CD4-positive, alpha-beta memory T cell (primary cell): ENCODE data around the gene AGBL1. TPM values are rescaled to one million over a fixed set of nuclear protein-coding genes. Genes with fewer than 3 reads are reported as not detected.

ENCODE experiments used
- CTCF ChIA-PET: fragments of 350-600 bp; sonication (Branson Sonifier 250); formaldehyde crosslinking; loops from one replicate; lab custom pipeline; 2021; ENCODE audit warnings: inconsistent platforms; ENCODE audit not compliant: partially characterized antibody; lab: Charles Lee
- POLR2A ChIA-PET: fragments of 350-600 bp; sonication (Branson Sonifier 250); formaldehyde crosslinking; loops from one replicate; lab custom pipeline; 2021; ENCODE audit not compliant: partially characterized antibody; lab: Charles Lee
- DNase-seq, 5 donors: peaks; one replicate each; pipeline versions ENCODE4 v3.0.0 to v3.0.0-alpha.2; 2020 to 2022; ENCODE audit warnings: mixed read lengths in 1 of 5
- H3K27ac ChIP-seq: one replicate; pipeline ENCODE4 v1.7.0; 2013; ENCODE audit warnings: low read depth, low read length
- H3K27me3 ChIP-seq: 2 replicates; pipeline ENCODE4 v1.7.0; 2013; ENCODE audit warnings: mild to moderate bottlenecking, low read length, moderate library complexity; ENCODE audit not compliant: insufficient read depth
- H3K36me3 ChIP-seq: 2 replicates; pipeline ENCODE4 v1.7.0; 2013; ENCODE audit warnings: mild to moderate bottlenecking, low read length, moderate library complexity; ENCODE audit not compliant: insufficient read depth
- H3K4me1 ChIP-seq: 2 replicates; pipeline ENCODE4 v1.7.0; 2013; ENCODE audit warnings: mild to moderate bottlenecking, low read length, moderate library complexity; ENCODE audit not compliant: insufficient read depth
- H3K4me3 ChIP-seq, 2 donors: one replicate each; pipeline ENCODE4 v1.7.0; 2013; ENCODE audit warnings: low read length in 2 of 2, mild to moderate bottlenecking in 1 of 2
- H3K9me3 ChIP-seq, 2 donors: one replicate each; pipeline ENCODE4 v1.7.0; 2013; ENCODE audit warnings: low read length in 2 of 2, control low read depth in 1 of 2; ENCODE audit not compliant: control insufficient read depth in 1 of 2
- H3K27ac Mint-ChIP-seq, 7 donors: one replicate each; pipeline ENCODE4 v1.8.0; 2020 to 2021; ENCODE audit warnings: mixed read lengths in 7 of 7, mild to moderate bottlenecking in 6 of 7, inconsistent platforms in 3 of 7, moderate library complexity in 3 of 7
- H3K27me3 Mint-ChIP-seq, 2 donors: one replicate each; pipeline ENCODE4 v1.8.0; 2020 to 2021; ENCODE audit warnings: mixed read lengths in 2 of 2
- H3K36me3 Mint-ChIP-seq, 2 donors: one replicate each; pipeline ENCODE4 v1.8.0; 2020 to 2021; ENCODE audit warnings: mixed read lengths in 2 of 2, inconsistent platforms in 1 of 2, mild to moderate bottlenecking in 1 of 2
- H3K4me1 Mint-ChIP-seq, 4 donors: one replicate each; pipeline ENCODE4 v1.8.0; 2020 to 2021; ENCODE audit warnings: mixed read lengths in 4 of 4, mild to moderate bottlenecking in 1 of 4
- H3K4me3 Mint-ChIP-seq, 8 donors: one replicate each; pipeline ENCODE4 v1.8.0; 2020 to 2021; ENCODE audit warnings: mixed read lengths in 8 of 8, mild to moderate bottlenecking in 7 of 8, moderate library complexity in 6 of 8, inconsistent platforms in 3 of 8
- H3K9me3 Mint-ChIP-seq, 8 donors: one replicate each; pipeline ENCODE4 v1.8.0; 2020 to 2021; ENCODE audit warnings: mixed read lengths in 8 of 8, mild to moderate bottlenecking in 5 of 8, inconsistent platforms in 3 of 8, moderate library complexity in 1 of 8
- intact Hi-C: fragments of 100-400 bp; cut with micrococcal nuclease; formaldehyde crosslinking; loops from one replicate; pipeline ENCODE4 v1.15.1; 2023
- polyA plus RNA-seq, 2 donors: library from polyadenylated mRNA; unstranded; fragments of 300-500 nt; fragmentation: Illumina TruSeq; gene quantifications; one replicate each; pipeline ENCODE4 v1.2.3, GENCODE V29; 2021
- total RNA-seq, 2 experiments: library from RNA; stranded (reverse); gene quantifications; one replicate each; pipeline ENCODE4 v1.2.3, GENCODE V29; 2021

The AGBL1 gene
- total and polyA plus RNA-seq, 4 experiments from 2014 or later = not detected

GRCh38 chr15:86615816-86616215 lies 536.1 kb downstream of the AGBL1 start:
- Mint-ChIP-seq H3K27me3 (no peaks in the 10 kb centered on the region), H3K4me1 (peaks cover 52 to 88% (median 75%) of the 10 kb centered on the region in 4 donors), H3K9me3 (peaks cover 0 to 1% (median 0%) of the 10 kb centered on the region in 8 donors), H3K4me3 (peak overlapping the region; percentile 38 to 78 (median 64)), H3K36me3 (no peaks in the 10 kb centered on the region), H3K27ac (peak overlapping the region; percentile 24 to 84 (median 65))
- Histone ChIP-seq H3K4me3 (no peak overlapping the region), H3K9me3 (no peaks in the 10 kb centered on the region), H3K27me3 (no peaks in the 10 kb centered on the region), H3K36me3 (no peaks in the 10 kb centered on the region), H3K27ac (no peak overlapping the region), H3K4me1 (peaks cover 66% of the 10 kb centered on the region)
- intact Hi-C loops = loop anchor here (5.0 kb wide), 1 partner anchor 36 kb away; no protein-coding TSS in a partner anchor
- DNase-seq = peak in 4 of 5 donors; percentile 34 to 43 (median 38)
- ChIA-PET POLR2A (interaction anchor here (0.6 to 2.6 kb wide), 4 partner anchors 9 to 252 kb away, joined by 3 to 10 read pairs (median 4); no protein-coding TSS in a partner anchor), CTCF (interaction anchor here (1.2 to 1.4 kb wide), 2 partner anchors 9 to 38 kb away, joined by 3 to 4 read pairs; no protein-coding TSS in a partner anchor)

GRCh38 chr15:86616771-86617170 lies 537.1 kb downstream of the AGBL1 start:
- no peaks in the 10 kb centered on the region for H3K36me3 ChIP-seq
- intact Hi-C loops = loop anchor here (5.0 kb wide), 1 partner anchor 36 kb away; no protein-coding TSS in a partner anchor
- peak overlapping the region in 6 of 8 donors; percentile 11 to 63 (median 52) for H3K4me3 Mint-ChIP-seq
- no peak for DNase-seq
- no peaks in the 10 kb centered on the region for H3K9me3 ChIP-seq
- POLR2A ChIA-PET = interaction anchor here (1.0 to 2.6 kb wide), 2 partner anchors 12 to 37 kb away, joined by 3 to 10 read pairs; no protein-coding TSS in a partner anchor
- peaks cover 0 to 1% (median 0%) of the 10 kb centered on the region in 8 donors for H3K9me3 Mint-ChIP-seq
- H3K27me3 ChIP-seq = no peaks in the 10 kb centered on the region
- CTCF ChIA-PET = interaction anchor here (1.2 kb wide), 1 partner anchor 37 kb away, joined by 3 read pairs; no protein-coding TSS in a partner anchor
- peaks cover 51 to 86% (median 70%) of the 10 kb centered on the region in 4 donors for H3K4me1 Mint-ChIP-seq
- H3K36me3 Mint-ChIP-seq = no peaks in the 10 kb centered on the region
- peaks cover 56% of the 10 kb centered on the region for H3K4me1 ChIP-seq
- peak overlapping the region in 5 of 7 donors; percentile 13 to 79 (median 66) for H3K27ac Mint-ChIP-seq
- no peaks in the 10 kb centered on the region for H3K27me3 Mint-ChIP-seq
- H3K4me3 ChIP-seq = no peak overlapping the region
- H3K27ac ChIP-seq = no peak overlapping the region

DNA sequence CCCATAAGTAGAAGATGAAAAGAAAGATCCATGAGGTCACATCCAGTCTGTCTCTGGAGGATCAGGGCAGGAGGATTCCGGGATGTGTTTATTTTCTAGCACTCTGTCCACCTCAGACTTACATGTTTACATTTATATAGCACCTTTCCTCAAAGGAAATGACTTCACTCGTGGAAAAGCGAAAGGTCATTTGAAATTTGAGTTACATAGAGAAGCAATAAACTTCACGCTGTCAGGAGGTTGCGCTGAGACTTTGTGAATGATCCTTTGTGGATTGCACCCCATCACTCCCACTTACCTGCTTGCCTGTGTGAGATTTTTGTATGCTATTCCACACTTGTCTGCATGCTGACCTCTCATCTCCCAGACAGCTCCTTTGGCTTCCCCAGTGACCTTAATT lies 540.5 kb downstream of the AGBL1 start:
- H3K36me3 ChIP-seq = no peaks in the 10 kb centered on the region
- CTCF ChIA-PET = interaction anchor here (1.4 to 1.5 kb wide), 2 partner anchors 8 to 123 kb away, joined by 3 to 4 read pairs; no protein-coding TSS in a partner anchor
- H3K4me1 ChIP-seq = peaks cover 35% of the 10 kb centered on the region
- no peak overlapping the region for H3K27ac Mint-ChIP-seq
- H3K4me3 ChIP-seq = no peak overlapping the region
- H3K27ac ChIP-seq = no peak overlapping the region
- peaks cover 35 to 68% (median 50%) of the 10 kb centered on the region in 4 donors for H3K4me1 Mint-ChIP-seq
- no peaks in the 10 kb centered on the region for H3K36me3 Mint-ChIP-seq
- no peak for DNase-seq
- POLR2A ChIA-PET = interaction anchor here (1.0 to 1.1 kb wide), 2 partner anchors 9 to 33 kb away, joined by 3 read pairs; no protein-coding TSS in a partner anchor
- H3K9me3 Mint-ChIP-seq = peaks cover 0 to 1% (median 0%) of the 10 kb centered on the region in 8 donors
- intact Hi-C loops = loop anchor here (10.0 kb wide), 1 partner anchor 1625 kb away; no protein-coding TSS in a partner anchor
- H3K4me3 Mint-ChIP-seq = peak overlapping the region in 5 of 8 donors; percentile 0 to 53 (median 3)
- H3K27me3 Mint-ChIP-seq = no peaks in the 10 kb centered on the region
- H3K27me3 ChIP-seq = no peaks in the 10 kb centered on the region
- no peaks in the 10 kb centered on the region for H3K9me3 ChIP-seq

DNA sequence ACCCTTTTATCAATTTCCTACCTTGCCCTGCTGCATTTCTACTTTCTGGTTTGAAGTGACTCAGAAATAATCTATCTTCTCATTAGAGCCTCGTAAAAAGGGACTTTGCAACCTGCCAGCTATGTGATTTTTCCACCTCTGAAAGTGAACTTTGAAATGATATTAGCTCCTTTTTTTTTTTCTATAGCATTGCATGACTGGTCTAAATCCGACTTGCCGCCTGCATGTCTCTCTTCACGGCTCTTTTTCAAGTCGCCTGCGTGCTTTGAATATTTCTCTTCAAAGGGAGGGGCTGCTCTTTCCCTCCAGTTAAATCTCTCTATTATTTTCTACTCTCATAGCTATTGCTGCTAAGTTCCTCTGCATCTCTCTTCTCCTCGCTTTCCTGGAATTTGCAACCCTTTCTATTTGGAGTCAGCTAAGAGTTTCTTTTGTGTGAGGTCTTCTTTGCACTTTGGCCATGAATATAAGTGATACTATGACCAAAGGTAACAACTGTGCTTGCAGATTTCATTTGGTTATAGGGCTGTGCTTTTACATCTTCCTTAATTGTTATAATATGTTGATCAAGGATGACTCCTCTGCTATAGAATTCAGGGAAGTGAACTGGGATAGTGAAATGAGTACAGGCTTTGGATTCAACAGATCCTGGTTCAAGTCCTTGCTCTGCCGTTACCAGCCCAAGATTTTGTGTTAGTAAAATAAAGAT lies 541.1 kb downstream of the AGBL1 start:
- H3K4me3 Mint-ChIP-seq = peak overlapping the region in 4 of 8 donors; percentile 0 to 53 (median 22)
- CTCF ChIA-PET = interaction anchor here (1.4 to 1.5 kb wide), 2 partner anchors 8 to 122 kb away, joined by 3 to 4 read pairs; no protein-coding TSS in a partner anchor
- Histone ChIP-seq H3K9me3 (no peaks in the 10 kb centered on the region), H3K27me3 (no peaks in the 10 kb centered on the region), H3K27ac (no peak overlapping the region), H3K4me1 (peaks cover 29% of the 10 kb centered on the region), H3K36me3 (no peaks in the 10 kb centered on the region), H3K4me3 (no peak overlapping the region)
- POLR2A ChIA-PET = interaction anchor here (1.0 to 1.1 kb wide), 2 partner anchors 8 to 33 kb away, joined by 3 read pairs; no protein-coding TSS in a partner anchor
- no peak for DNase-seq
- H3K36me3 Mint-ChIP-seq = no peaks in the 10 kb centered on the region
- H3K27ac Mint-ChIP-seq = peak overlapping the region in 2 of 7 donors; percentile 64 to 77
- intact Hi-C loops = loop anchor here (10.0 kb wide), 1 partner anchor 1624 kb away; no protein-coding TSS in a partner anchor
- no peaks in the 10 kb centered on the region for H3K27me3 Mint-ChIP-seq
- H3K9me3 Mint-ChIP-seq = peaks cover 0 to under 1% (median 0%) of the 10 kb centered on the region in 8 donors
- peaks cover 30 to 62% (median 45%) of the 10 kb centered on the region in 4 donors for H3K4me1 Mint-ChIP-seq

- intact Hi-C loops = loop anchor here (10.0 kb wide), 1 partner anchor 1622 kb away; no protein-coding TSS in a partner anchor
- Mint-ChIP-seq H3K27me3 (no peaks in the 10 kb centered on the region), H3K9me3 (no peaks in the 10 kb centered on the region), H3K4me3 (no peak overlapping the region), H3K4me1 (peaks cover 16 to 38% (median 32%) of the 10 kb centered on the region in 4 donors), H3K27ac (no peak overlapping the region), H3K36me3 (no peaks in the 10 kb centered on the region)
- no peaks in the 10 kb centered on the region for H3K9me3 ChIP-seq
- ChIA-PET POLR2A (interaction anchor here (1.9 kb wide), 1 partner anchor 120 kb away, joined by 7 read pairs; no protein-coding TSS in a partner anchor), CTCF (interaction anchor here (5.3 kb wide), 1 partner anchor 120 kb away, joined by 64 read pairs; no protein-coding TSS in a partner anchor)
- peaks cover 13% of the 10 kb centered on the region for H3K4me1 ChIP-seq
- no peak overlapping the region for H3K27ac ChIP-seq
- H3K36me3 ChIP-seq = no peaks in the 10 kb centered on the region
- no peak overlapping the region for H3K4me3 ChIP-seq
- DNase-seq = no peak
- no peaks in the 10 kb centered on the region for H3K27me3 ChIP-seq
Measured at GRCh38 chr15:86623236-86623635, 543.6 kb downstream of the AGBL1 start.

- H3K36me3 Mint-ChIP-seq = no peaks in the 10 kb centered on the region
- H3K4me3 ChIP-seq = no peak overlapping the region
- peak; percentile 30 to 47 (median 38) for DNase-seq
- ChIA-PET POLR2A (interaction anchor here (0.9 to 1.9 kb wide), 4 partner anchors 9 to 119 kb away, joined by 3 to 7 read pairs (median 4); no protein-coding TSS in a partner anchor), CTCF (interaction anchor here (0.6 to 5.3 kb wide), 9 partner anchors 9 to 393 kb away, joined by 3 to 64 read pairs (median 4); no protein-coding TSS in a partner anchor)
- H3K4me1 ChIP-seq = peaks cover 13% of the 10 kb centered on the region
- H3K27me3 ChIP-seq = no peaks in the 10 kb centered on the region
- no peaks in the 10 kb centered on the region for H3K36me3 ChIP-seq
- H3K4me1 Mint-ChIP-seq = peaks cover 16 to 34% (median 28%) of the 10 kb centered on the region in 4 donors
- no peaks in the 10 kb centered on the region for H3K27me3 Mint-ChIP-seq
- no peaks in the 10 kb centered on the region for H3K9me3 Mint-ChIP-seq
- H3K9me3 ChIP-seq = no peaks in the 10 kb centered on the region
- H3K27ac Mint-ChIP-seq = peak overlapping the region in 2 of 7 donors; percentile 4 to 43
- H3K4me3 Mint-ChIP-seq = no peak overlapping the region
- H3K27ac ChIP-seq = no peak overlapping the region
- intact Hi-C loops = loop anchor here (1.0 to 10.0 kb wide), 2 partner anchors 392 to 1620 kb away; no protein-coding TSS in a partner anchor
Measured at GRCh38 chr15:86624261-86625036, 544.8 kb downstream of the AGBL1 start.
